ENCODE results near the gene MEIS2.

Gene MEIS2

GRCh38 chr15:37077623-37078351 lies 22.6 kb downstream of the MEIS2 start:
- H3K27ac ChIP-seq (replicated peaks) = no peak overlapping the region
- no peaks in the 10 kb centered on the region for H3K27me3 ChIP-seq (ENCODE audit: insufficient read depth, poor library complexity, severe bottlenecking)
- DNase-seq (ENCODE audit: low read depth in 1 of 2, low spot score in 1 of 2) = no peak
- no peak overlapping the region for H3K4me3 ChIP-seq (replicated peaks; ENCODE audit: insufficient read depth, low read length)
- no peak for TF ChIP-seq CTCF (IDR thresholded peaks at IDR 0.05; ENCODE audit: insufficient read depth, low read length)
- no peak for TF ChIP-seq REST (IDR thresholded peaks at IDR 0.05; ENCODE audit: insufficient replicate concordance, low read depth)
- TF ChIP-seq GABPA (IDR thresholded peaks at IDR 0.05; ENCODE audit: low read depth) = no peak
- TF ChIP-seq POLR2AphosphoS5 (IDR thresholded peaks at IDR 0.05; ENCODE audit: low read depth) = no peak
- TF ChIP-seq SPI1 (IDR thresholded peaks at IDR 0.05; ENCODE audit: borderline replicate concordance, low read depth) = no peak

- H3K4me3 ChIP-seq (replicated peaks; ENCODE audit: insufficient read depth, low read length) = no peak overlapping the region
- H3K27ac ChIP-seq (replicated peaks) = no peak overlapping the region
- TF ChIP-seq REST (IDR thresholded peaks at IDR 0.05; ENCODE audit: insufficient replicate concordance, low read depth) (no peak), SPI1 (IDR thresholded peaks at IDR 0.05; ENCODE audit: borderline replicate concordance, low read depth) (no peak), GABPA (IDR thresholded peaks at IDR 0.05; ENCODE audit: low read depth) (no peak), CTCF (IDR thresholded peaks at IDR 0.05; ENCODE audit: insufficient read depth, low read length) (no peak), POLR2AphosphoS5 (IDR thresholded peaks at IDR 0.05; ENCODE audit: low read depth) (no peak)
- no peaks in the 10 kb centered on the region for H3K27me3 ChIP-seq (ENCODE audit: insufficient read depth, poor library complexity, severe bottlenecking)
- DNase-seq (ENCODE audit: low read depth in 1 of 2, low spot score in 1 of 2) = no peak
Measured at GRCh38 chr15:37076543-37076942, 23.8 kb downstream of the MEIS2 start.

- no peak for TF ChIP-seq POLR2AphosphoS5 (IDR thresholded peaks at IDR 0.05; ENCODE audit: low read depth)
- TF ChIP-seq REST (IDR thresholded peaks at IDR 0.05; ENCODE audit: insufficient replicate concordance, low read depth) = no peak
- TF ChIP-seq SPI1 (IDR thresholded peaks at IDR 0.05; ENCODE audit: borderline replicate concordance, low read depth) = no peak
- TF ChIP-seq CTCF (IDR thresholded peaks at IDR 0.05; ENCODE audit: insufficient read depth, low read length) = no peak
- no peak for TF ChIP-seq GABPA (IDR thresholded peaks at IDR 0.05; ENCODE audit: low read depth)
- DNase-seq (ENCODE audit: low read depth in 1 of 2, low spot score in 1 of 2) = no peak
- Histone ChIP-seq H3K27me3 (ENCODE audit: insufficient read depth, poor library complexity, severe bottlenecking) (no peaks in the 10 kb centered on the region), H3K27ac (replicated peaks) (no peak overlapping the region), H3K4me3 (replicated peaks; ENCODE audit: insufficient read depth, low read length) (no peak overlapping the region)
Measured at GRCh38 chr15:37075777-37076176, 24.6 kb downstream of the MEIS2 start.
